Measurements from ENCODE around the gene NES. TPM values are rescaled to one million over a fixed set of nuclear protein-coding genes. Genes with fewer than 3 reads are reported as not detected.

The NES gene, protein sequence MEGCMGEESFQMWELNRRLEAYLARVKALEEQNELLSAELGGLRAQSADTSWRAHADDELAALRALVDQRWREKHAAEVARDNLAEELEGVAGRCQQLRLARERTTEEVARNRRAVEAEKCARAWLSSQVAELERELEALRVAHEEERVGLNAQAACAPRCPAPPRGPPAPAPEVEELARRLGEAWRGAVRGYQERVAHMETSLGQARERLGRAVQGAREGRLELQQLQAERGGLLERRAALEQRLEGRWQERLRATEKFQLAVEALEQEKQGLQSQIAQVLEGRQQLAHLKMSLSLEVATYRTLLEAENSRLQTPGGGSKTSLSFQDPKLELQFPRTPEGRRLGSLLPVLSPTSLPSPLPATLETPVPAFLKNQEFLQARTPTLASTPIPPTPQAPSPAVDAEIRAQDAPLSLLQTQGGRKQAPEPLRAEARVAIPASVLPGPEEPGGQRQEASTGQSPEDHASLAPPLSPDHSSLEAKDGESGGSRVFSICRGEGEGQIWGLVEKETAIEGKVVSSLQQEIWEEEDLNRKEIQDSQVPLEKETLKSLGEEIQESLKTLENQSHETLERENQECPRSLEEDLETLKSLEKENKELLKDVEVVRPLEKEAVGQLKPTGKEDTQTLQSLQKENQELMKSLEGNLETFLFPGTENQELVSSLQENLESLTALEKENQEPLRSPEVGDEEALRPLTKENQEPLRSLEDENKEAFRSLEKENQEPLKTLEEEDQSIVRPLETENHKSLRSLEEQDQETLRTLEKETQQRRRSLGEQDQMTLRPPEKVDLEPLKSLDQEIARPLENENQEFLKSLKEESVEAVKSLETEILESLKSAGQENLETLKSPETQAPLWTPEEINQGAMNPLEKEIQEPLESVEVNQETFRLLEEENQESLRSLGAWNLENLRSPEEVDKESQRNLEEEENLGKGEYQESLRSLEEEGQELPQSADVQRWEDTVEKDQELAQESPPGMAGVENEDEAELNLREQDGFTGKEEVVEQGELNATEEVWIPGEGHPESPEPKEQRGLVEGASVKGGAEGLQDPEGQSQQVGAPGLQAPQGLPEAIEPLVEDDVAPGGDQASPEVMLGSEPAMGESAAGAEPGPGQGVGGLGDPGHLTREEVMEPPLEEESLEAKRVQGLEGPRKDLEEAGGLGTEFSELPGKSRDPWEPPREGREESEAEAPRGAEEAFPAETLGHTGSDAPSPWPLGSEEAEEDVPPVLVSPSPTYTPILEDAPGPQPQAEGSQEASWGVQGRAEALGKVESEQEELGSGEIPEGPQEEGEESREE (N-terminal part only)
- total RNA-seq = 699 TPM
- long read RNA-seq, full-length matches to known transcripts = 136 of 417 reads
- long read RNA-seq, partial matches to known transcripts = 2 of 417 reads
- long read RNA-seq, other reads (novel, unspliced or antisense) = 279 of 417 reads

DNA sequence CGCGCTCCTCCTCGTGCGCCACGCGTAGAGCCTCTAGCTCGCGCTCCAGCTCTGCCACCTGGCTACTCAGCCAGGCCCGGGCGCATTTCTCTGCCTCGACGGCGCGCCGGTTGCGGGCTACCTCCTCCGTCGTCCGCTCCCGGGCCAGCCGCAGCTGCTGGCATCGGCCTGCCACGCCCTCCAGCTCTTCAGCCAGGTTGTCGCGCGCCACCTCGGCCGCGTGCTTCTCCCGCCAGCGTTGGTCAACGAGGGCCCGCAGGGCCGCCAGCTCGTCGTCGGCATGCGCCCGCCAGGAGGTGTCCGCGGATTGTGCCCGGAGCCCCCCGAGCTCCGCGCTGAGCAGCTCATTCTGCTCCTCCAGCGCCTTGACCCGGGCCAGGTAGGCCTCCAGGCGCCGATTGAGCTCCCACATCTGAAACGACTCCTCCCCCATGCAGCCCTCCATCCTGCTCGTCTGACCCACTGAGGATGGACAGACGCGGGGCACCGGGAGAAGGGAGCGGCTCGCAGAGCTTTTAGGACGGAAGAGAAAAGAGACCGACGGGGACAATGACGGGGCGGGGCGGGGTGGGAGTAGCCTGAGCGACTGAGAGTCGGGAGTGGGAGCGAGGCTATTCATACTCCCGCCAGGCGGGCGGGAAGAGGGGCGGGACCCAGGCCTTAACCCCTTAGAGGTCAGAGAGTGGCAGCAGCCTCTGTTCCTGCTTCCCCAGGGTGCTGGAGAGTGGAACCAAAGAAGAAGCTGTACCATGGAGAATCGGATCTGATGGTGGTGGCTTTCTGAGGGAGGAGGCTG lies at the start of gene NES:
NES (minus strand) TSS at position 588 of the 796 bp plus-strand sequence; CDS start at position 445, 143 bp downstream.
- intact Hi-C loops (cut with DNase I) = loop anchor here (1.0 to 5.0 kb wide), 2 partner anchors 17 to 220 kb away; no protein-coding TSS in a partner anchor
- peak; percentile 89 for DNase-seq (ENCODE audit: low spot score)

- no peak for DNase-seq (ENCODE audit: low spot score)
- intact Hi-C loops (cut with DNase I) = loop anchor here (1.0 to 5.0 kb wide), 5 partner anchors 37 to 166 kb away; partner anchors contain the start of genes INSRR, PEAR1 and PRCC
Observed at GRCh38 chr1:156726549-156727226, 49.5 kb upstream of the NES start.

DNA sequence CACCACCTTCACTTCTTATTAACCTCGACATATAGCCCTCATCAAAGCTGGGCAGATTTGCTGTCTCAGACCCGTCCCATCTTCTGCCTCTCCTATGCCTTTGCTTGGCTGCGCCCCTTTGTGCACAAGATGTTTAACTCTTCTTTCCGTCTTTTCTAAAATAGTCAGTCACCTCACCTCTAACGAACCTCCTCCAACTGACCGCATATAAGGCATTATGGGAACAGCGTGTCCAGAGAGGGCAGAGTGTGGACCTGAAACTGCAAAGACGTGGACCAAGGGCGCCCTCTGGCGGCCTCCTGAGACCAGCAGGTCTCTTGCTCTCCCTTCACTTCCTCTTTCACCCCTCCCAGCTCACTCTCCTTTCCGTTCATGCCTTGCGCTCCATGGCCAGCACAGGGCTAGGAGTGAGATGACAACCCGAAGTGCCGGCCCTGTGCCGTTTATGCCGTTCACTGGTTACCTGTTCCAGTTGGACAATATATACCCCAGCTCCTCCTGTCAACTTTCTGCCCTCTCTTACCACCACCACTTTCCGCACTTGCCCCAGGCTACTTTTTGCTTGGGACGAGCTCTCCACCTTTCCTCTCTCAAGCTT lies 48.6 kb upstream of the NES start:
- intact Hi-C loops (cut with DNase I) = loop anchor here (1.0 to 5.0 kb wide), 5 partner anchors 36 to 167 kb away; partner anchors contain the start of genes INSRR, PEAR1 and PRCC
- DNase-seq (ENCODE audit: low spot score) = peak; percentile 92

GRCh38 chr1:156721535-156721934 lies 44.3 kb upstream of the NES start:
- DNase-seq (ENCODE audit: low spot score) = no peak
- intact Hi-C loops (cut with DNase I) = no loop called here

DNA sequence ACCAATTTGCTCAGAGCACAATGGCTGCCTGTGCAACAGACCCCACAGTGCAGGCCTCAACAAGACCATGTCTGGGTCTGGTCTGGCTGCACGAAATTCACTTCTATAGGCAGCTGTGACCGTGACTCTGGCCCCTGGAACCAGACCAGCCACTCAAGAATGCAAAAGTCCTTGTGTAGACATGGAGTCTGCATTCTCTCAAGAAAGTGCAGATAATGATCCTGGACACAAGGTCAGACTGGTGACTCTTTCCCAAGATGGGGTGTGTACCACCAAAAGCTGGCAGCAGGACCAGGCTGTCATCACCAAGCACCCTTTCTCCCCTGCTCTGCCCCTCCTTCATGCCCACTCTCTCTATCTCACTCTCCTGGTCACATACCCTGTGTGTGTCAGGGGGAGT lies 43.9 kb upstream of the NES start:
- intact Hi-C loops (cut with DNase I) = no loop called here

DNA sequence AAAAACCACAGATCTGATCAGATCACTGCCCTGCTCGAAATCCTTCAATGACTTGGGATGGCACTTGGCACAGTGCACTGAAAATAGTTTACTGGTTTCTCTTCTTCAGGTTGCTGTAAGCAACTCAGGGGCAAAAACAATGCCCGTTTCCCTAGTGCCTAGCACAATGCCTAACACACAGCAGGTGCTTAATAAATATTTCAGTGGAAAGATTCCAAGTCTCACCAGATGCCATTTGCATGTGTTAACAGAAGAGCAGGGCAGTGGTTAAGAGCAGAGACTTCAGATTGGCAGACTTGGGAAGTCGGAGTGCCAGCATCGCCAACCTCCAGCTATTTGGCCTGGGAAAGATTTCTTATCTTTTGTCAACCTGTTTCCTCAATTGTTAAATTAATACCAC lies 40.1 kb upstream of the NES start:
- DNase-seq (ENCODE audit: low spot score) = no peak
- intact Hi-C loops (cut with DNase I) = no loop called here

More for the DNA sequence above, 43.9 kb upstream of the NES start:
- DNase-seq (ENCODE audit: low spot score) = no peak

DNA sequence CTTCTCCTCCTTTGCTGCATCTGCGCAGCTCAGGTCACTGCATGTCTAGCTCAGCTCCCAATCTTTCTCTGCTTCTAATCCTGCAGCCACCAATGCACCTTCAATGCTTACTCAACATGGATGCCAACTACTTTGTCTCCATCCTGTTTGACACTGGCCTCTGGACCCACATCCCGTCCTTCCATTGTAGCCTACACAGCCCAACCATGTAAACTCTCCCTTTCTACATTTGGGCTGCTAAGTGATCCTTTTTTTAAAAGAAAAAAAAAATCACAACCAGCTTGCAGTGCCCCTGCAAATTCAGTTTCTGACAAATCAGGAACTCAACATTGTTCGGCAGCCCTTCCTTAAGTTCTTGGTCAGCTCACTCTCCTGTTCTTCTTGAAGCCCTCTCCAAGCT lies 37.6 kb upstream of the NES start:
- DNase-seq (ENCODE audit: low spot score) = no peak
- intact Hi-C loops (cut with DNase I) = no loop called here

- intact Hi-C loops (cut with DNase I) = no loop called here
- no peak for DNase-seq (ENCODE audit: low spot score)
Observed at GRCh38 chr1:156712626-156713025, 35.4 kb upstream of the NES start.

DNA sequence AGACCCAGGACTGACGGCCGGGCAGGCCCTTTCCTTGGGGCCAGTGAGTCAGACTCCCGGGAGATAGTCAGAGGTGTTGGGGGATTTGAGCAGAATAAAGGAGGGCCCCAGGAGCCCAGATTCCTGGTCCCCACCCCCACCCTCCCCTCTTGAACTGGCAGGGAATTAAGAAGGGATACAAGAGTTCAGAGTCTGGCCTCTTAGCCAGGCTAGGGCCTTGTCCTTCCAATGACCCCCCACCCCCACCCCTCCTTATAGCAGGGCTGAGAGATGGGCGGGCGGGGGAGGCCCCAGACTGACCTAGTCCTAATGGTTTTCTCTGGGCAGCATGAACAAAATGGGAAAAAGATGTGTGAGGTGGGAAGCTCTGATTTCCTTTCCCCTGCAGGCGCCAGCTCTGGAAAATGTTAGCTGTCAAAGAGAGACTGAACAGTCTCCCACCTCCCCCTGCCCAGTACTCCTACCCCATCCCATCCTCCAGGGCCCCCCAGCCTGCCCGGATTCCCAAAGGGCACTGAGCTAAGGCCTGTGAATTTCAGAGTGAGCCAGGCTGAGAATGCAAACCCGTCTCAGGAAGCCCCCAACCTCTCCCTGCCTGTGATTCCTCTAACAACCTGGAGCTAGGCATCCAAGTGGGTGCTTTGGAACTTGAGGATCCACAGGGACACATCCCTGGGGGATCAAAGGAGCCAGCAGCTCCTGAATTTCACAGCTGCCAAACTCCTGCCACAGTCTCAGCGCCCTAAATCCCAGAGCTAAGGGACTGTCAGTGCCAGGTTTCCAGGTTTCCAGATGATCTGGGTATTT lies 34.0 kb upstream of the NES start:
- intact Hi-C loops (cut with DNase I) = no loop called here
- no peak for DNase-seq (ENCODE audit: low spot score)

DNA sequence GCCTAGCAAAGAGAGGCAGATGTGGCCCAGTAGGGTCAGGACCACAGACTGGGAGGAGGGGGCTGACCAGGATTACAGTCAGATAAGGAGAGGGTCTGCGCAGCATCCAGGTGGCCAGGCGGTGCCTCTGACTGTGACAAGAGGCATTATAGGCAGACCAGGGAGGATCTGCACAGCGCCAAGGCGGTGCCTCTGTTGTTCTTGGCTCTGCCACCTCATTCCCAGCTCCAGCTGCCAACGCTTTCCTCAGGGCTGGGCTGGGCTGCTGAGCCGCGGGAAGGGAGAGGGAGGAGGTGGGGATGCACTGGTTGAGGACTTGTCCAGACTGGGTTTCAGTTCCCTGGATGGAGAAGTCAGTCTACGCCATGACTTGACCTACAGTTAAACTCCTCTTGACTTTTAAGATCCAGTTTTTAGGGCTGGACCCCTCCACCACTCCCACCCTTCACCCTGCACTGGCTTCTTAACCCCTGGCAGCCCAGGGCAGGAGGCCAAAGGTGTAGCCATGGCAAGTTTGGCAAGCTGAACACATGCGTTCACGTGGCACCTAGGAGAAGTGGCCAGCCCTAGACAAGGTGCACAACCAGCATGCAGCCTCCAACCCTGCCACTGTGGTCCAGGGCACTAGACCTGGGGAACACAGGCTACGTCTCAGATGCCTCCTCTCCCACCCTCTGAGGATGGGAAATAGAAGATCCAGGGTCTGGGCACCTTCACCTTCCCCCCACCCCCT lies 32.7 kb upstream of the NES start:
- no peak for DNase-seq (ENCODE audit: low spot score)
- intact Hi-C loops (cut with DNase I) = no loop called here

GRCh38 chr1:156709031-156709430 lies 31.8 kb upstream of the NES start:
- DNase-seq (ENCODE audit: low spot score) = no peak
- intact Hi-C loops (cut with DNase I) = no loop called here

- no peak for DNase-seq (ENCODE audit: low spot score)
- intact Hi-C loops (cut with DNase I) = no loop called here
Observed at GRCh38 chr1:156708218-156708661, 31.0 kb upstream of the NES start.

DNA sequence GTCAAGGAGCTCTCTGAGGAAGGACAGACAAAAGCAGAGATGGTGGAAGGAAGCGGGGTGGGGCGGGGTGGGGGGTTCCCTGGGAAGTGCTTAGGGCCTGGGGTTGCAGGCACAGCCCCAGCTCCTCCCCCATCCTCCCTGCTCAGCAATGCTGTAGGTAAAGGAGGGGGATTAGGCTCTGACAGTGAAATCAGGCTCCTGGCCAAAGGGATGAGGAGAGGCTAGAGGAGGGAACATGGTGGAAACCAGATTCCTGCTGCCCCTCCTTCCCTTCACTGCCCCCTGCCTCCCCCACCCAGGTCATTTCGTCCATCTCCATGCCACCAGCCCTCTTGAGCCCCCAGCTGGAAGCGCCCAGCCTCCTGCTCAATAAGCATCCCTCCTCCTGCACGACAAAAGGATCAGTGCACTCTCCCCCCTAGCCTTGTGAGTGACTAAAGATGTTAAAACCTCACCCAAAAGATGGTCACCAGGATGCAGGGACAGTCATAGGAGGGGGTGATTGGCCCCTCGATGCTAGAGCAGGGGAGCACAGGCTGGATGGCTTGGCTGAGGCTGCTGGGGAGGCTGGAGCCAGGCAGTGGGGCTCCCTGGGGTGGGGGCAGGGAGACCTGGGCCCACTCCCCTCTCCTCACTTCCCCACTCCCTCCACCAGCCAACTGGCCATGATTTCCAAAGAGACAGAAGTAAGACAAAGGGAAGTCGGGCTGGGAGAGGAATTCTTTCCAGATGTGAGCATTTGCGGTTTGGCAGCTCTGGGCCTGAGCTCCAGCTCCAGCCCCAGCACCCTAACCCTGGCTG lies 30.4 kb upstream of the NES start:
- intact Hi-C loops (cut with DNase I) = no loop called here
- DNase-seq (ENCODE audit: low spot score) = no peak

GRCh38 chr1:156706657-156707416 lies 29.6 kb upstream of the NES start:
- intact Hi-C loops (cut with DNase I) = no loop called here
- no peak for DNase-seq (ENCODE audit: low spot score)
